ENCODE measurements around the gene RALGPS1.

Gene RALGPS1

GRCh38 chr9:127255692-127256091 is 341.1 kb downstream of the RALGPS1 start:
- no peaks in the 10 kb centered on the region for H3K9me3 ChIP-seq
- no peaks in the 10 kb centered on the region for H3K36me3 ChIP-seq
- H3K27me3 ChIP-seq, result peaks cover 46% of the 10 kb centered on the region
- no peak for TF ChIP-seq CTCF (IDR thresholded peaks at IDR 0.05)
- H3K4me3 ChIP-seq (ENCODE audit: low read depth in 1 of 2, low read length in 1 of 2), result no peak overlapping the region
- H3K4me1 ChIP-seq (ENCODE audit: control insufficient read depth in 1 of 2, insufficient read depth in 1 of 2, low read depth in 1 of 2, low read length in 1 of 2), result no peaks in the 10 kb centered on the region
- H3K27ac ChIP-seq, result no peak overlapping the region

- Histone ChIP-seq H3K4me3 (ENCODE audit: low read depth in 1 of 2, low read length in 1 of 2) (no peak overlapping the region), H3K4me1 (ENCODE audit: control insufficient read depth in 1 of 2, insufficient read depth in 1 of 2, low read depth in 1 of 2, low read length in 1 of 2) (no peaks in the 10 kb centered on the region), H3K27me3 (peaks cover 46% of the 10 kb centered on the region), H3K27ac (no peak overlapping the region), H3K9me3 (no peaks in the 10 kb centered on the region), H3K36me3 (no peaks in the 10 kb centered on the region)
- no peak for TF ChIP-seq CTCF (IDR thresholded peaks at IDR 0.05)
These were observed 341.7 kb downstream of the RALGPS1 start for GRCh38 chr9:127256324-127256723.

- no peaks in the 10 kb centered on the region for H3K9me3 ChIP-seq
- peaks cover 23% of the 10 kb centered on the region for H3K27me3 ChIP-seq
- H3K4me3 ChIP-seq (ENCODE audit: low read depth in 1 of 2, low read length in 1 of 2), result no peak overlapping the region
- H3K36me3 ChIP-seq, result no peaks in the 10 kb centered on the region
- H3K27ac ChIP-seq, result no peak overlapping the region
- TF ChIP-seq CTCF (IDR thresholded peaks at IDR 0.05), result no peak
- no peaks in the 10 kb centered on the region for H3K4me1 ChIP-seq (ENCODE audit: control insufficient read depth in 1 of 2, insufficient read depth in 1 of 2, low read depth in 1 of 2, low read length in 1 of 2)
These were observed 344.3 kb downstream of the RALGPS1 start for GRCh38 chr9:127258606-127259471.

- Histone ChIP-seq H3K27ac (no peak overlapping the region), H3K4me3 (ENCODE audit: low read depth in 1 of 2, low read length in 1 of 2) (no peak overlapping the region), H3K36me3 (no peaks in the 10 kb centered on the region), H3K4me1 (ENCODE audit: control insufficient read depth in 1 of 2, insufficient read depth in 1 of 2, low read depth in 1 of 2, low read length in 1 of 2) (no peaks in the 10 kb centered on the region), H3K27me3 (peaks cover 3% of the 10 kb centered on the region), H3K9me3 (no peaks in the 10 kb centered on the region)
- no peak for TF ChIP-seq CTCF (IDR thresholded peaks at IDR 0.05)
These were observed 348.0 kb downstream of the RALGPS1 start for GRCh38 chr9:127262602-127263001.

GRCh38 chr9:127263237-127263636 is 348.7 kb downstream of the RALGPS1 start:
- no peaks in the 10 kb centered on the region for H3K36me3 ChIP-seq
- H3K27ac ChIP-seq, result no peak overlapping the region
- H3K9me3 ChIP-seq, result no peaks in the 10 kb centered on the region
- no peak overlapping the region for H3K4me3 ChIP-seq (ENCODE audit: low read depth in 1 of 2, low read length in 1 of 2)
- no peaks in the 10 kb centered on the region for H3K4me1 ChIP-seq (ENCODE audit: control insufficient read depth in 1 of 2, insufficient read depth in 1 of 2, low read depth in 1 of 2, low read length in 1 of 2)
- TF ChIP-seq CTCF (IDR thresholded peaks at IDR 0.05), result no peak
- H3K27me3 ChIP-seq, result peaks cover 3% of the 10 kb centered on the region
